ENCODE data around the gene LRRC36.

GRCh38 chr16:67398546-67399217, 72.1 kb downstream of the LRRC36 start:
- TF ChIP-seq ZNF142 (CRISPR knock-in tag; IDR thresholded peaks at IDR 0.05) (no peak), ZBTB20 (CRISPR knock-in tag; IDR thresholded peaks at IDR 0.05; ENCODE audit: borderline replicate concordance, low read depth) (no peak), EZH2 (conservative IDR thresholded peaks at IDR 0.05; ENCODE audit: low read depth, low read length) (no peak), CHCHD3 (CRISPR knock-in tag; IDR thresholded peaks at IDR 0.05) (no peak), BRCA1 (CRISPR knock-in tag; IDR thresholded peaks at IDR 0.05) (no peak), FOXM1 (CRISPR knock-in tag; IDR thresholded peaks at IDR 0.05) (no peak), TAF1 (CRISPR knock-in tag; IDR thresholded peaks at IDR 0.05) (no peak), PBX3 (CRISPR knock-in tag; IDR thresholded peaks at IDR 0.05; ENCODE audit: borderline replicate concordance) (no peak), ATF2 (CRISPR knock-in tag; IDR thresholded peaks at IDR 0.05) (no peak), CBFB (CRISPR knock-in tag; IDR thresholded peaks at IDR 0.05) (no peak)
